ENCODE measurements around the gene PRKCB. TPM values are rescaled to one million over a fixed set of nuclear protein-coding genes. Genes with fewer than 3 reads are reported as not detected.
A peak's percentile ranks its signal among the peaks of the same experiment; 100 is the strongest.
"Not testable (repeated sequence)": the region's sequence is repeated elsewhere in the genome, so short reads cannot be mapped to it uniquely, and the experiment has no call there.

PRKCB gene
- total RNA-seq, 1 experiment from 2014 or later: 7.1 TPM

GRCh38 chr16:24132797-24133155, 297.0 kb downstream of the PRKCB start:
- in situ Hi-C loops (cut with HindIII; ENCODE audit: low pct_unique_long_range_greater_than_20kb, low sequenced_read_pairs): no loop called here
- DNase-seq (ENCODE audit: low read depth, low spot score): no peak

DNA sequence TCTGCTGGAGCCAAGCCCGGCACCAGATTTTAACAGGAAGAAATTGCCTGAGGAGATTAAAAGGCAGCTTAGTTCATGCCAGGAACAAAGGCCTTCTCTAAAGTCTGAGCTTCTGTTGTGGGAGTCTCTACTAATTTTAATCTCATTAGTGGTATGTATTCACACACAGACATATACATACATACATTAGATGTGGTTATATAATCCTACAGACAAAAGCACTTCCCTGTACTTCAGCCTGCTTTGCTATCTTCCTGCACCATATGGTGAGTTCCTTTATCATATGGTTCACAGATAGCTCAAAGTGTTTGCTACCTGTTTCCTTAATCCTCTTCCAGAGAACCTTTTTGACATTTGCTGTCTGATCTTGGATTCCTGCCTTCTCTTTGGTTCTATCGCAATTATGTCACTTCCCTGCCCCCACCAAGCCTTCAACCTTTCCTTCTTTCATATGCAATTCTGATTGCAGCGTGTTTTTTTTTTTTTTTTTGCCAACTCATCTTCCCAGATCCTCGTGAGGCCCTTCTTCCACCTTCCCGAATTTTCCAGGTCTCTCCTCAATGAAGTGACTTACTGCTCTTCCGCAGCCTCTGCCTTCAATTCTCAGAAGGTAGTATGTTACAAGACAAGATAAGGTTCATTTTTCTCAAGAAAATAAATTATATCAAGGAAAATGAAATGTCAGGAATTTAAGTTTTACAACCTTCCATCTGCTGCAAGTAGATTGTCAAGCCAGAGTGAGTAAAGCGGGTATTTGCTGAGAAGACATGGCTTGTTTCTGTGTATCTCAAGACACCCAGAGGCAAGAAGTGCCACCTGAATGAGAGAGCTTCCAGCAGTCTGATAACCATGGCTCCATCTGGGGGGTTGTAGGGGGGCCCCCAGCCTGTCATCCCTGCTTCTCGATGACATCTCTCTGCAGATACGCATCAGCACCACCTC, 300.1 kb downstream of the PRKCB start:
- DNase-seq (ENCODE audit: low read depth, low spot score): no peak
- in situ Hi-C loops (cut with HindIII; ENCODE audit: low pct_unique_long_range_greater_than_20kb, low sequenced_read_pairs): no loop called here

DNA sequence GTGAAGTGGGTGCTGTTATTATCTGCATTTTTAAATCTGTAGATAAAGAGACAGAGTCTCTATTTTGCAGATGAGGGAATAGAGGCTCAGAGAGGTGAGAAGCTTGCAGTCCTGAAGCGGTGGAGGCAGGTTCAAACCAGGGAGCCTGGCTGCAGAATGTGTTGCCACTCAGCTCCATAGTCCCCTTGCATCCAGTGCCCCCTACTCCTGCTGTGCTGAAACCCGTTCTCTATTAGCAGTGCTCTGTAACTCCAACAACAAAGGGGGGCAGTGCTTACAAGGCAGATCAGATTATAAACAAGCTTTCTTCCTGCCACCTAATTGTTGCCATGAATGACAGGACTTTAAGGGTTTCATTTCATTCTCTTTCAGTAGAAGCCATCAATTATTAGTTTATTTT, 302.2 kb downstream of the PRKCB start:
- in situ Hi-C loops (cut with HindIII; ENCODE audit: low pct_unique_long_range_greater_than_20kb, low sequenced_read_pairs): no loop called here
- DNase-seq (ENCODE audit: low read depth, low spot score): no peak

- DNase-seq (ENCODE audit: low read depth, low spot score): no peak
- in situ Hi-C loops (cut with HindIII; ENCODE audit: low pct_unique_long_range_greater_than_20kb, low sequenced_read_pairs): no loop called here
These were observed 302.8 kb downstream of the PRKCB start for GRCh38 chr16:24138575-24138974.

- in situ Hi-C loops (cut with HindIII; ENCODE audit: low pct_unique_long_range_greater_than_20kb, low sequenced_read_pairs): no loop called here
- no peak for DNase-seq (ENCODE audit: low read depth, low spot score)
These were observed 303.5 kb downstream of the PRKCB start for GRCh38 chr16:24139282-24139681.

GRCh38 chr16:24140730-24141129, 304.9 kb downstream of the PRKCB start:
- in situ Hi-C loops (cut with HindIII; ENCODE audit: low pct_unique_long_range_greater_than_20kb, low sequenced_read_pairs): no loop called here
- no peak for DNase-seq (ENCODE audit: low read depth, low spot score)

GRCh38 chr16:24141466-24141865, 305.7 kb downstream of the PRKCB start:
- in situ Hi-C loops (cut with HindIII; ENCODE audit: low pct_unique_long_range_greater_than_20kb, low sequenced_read_pairs): no loop called here

GRCh38 chr16:24141917-24142316, 306.1 kb downstream of the PRKCB start:
- in situ Hi-C loops (cut with HindIII; ENCODE audit: low pct_unique_long_range_greater_than_20kb, low sequenced_read_pairs): no loop called here
- no peak for DNase-seq (ENCODE audit: low read depth, low spot score)

More at GRCh38 chr16:24141466-24141865, 305.7 kb downstream of the PRKCB start:
- no peak for DNase-seq (ENCODE audit: low read depth, low spot score)

- DNase-seq (ENCODE audit: low read depth, low spot score): no peak
- in situ Hi-C loops (cut with HindIII; ENCODE audit: low pct_unique_long_range_greater_than_20kb, low sequenced_read_pairs): no loop called here
These were observed 310.1 kb downstream of the PRKCB start for GRCh38 chr16:24145927-24146326.

GRCh38 chr16:24146518-24146917, 310.7 kb downstream of the PRKCB start:
- no peak for DNase-seq (ENCODE audit: low read depth, low spot score)
- in situ Hi-C loops (cut with HindIII; ENCODE audit: low pct_unique_long_range_greater_than_20kb, low sequenced_read_pairs): no loop called here

DNA sequence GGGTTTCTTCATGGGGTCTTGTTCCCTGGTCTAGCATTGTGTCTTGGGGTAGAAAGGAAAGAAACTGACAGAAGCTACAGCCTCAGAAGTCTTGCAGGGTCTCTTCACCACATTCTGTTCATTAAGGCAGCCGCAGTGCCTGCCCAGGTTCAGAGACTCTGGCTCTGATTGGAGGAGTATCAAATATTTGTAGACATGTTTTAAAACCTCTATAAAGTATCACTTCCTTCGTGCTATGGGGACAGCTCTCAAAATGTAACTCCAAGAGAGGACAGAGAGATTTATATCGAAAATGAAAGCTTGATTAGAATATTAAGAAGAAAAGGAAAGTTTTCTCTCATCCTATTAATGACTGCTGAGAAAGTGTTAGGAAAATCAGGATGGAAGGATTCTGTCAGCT, 313.3 kb downstream of the PRKCB start:
- no peak for DNase-seq (ENCODE audit: low read depth, low spot score)
- in situ Hi-C loops (cut with HindIII; ENCODE audit: low pct_unique_long_range_greater_than_20kb, low sequenced_read_pairs): no loop called here

DNA sequence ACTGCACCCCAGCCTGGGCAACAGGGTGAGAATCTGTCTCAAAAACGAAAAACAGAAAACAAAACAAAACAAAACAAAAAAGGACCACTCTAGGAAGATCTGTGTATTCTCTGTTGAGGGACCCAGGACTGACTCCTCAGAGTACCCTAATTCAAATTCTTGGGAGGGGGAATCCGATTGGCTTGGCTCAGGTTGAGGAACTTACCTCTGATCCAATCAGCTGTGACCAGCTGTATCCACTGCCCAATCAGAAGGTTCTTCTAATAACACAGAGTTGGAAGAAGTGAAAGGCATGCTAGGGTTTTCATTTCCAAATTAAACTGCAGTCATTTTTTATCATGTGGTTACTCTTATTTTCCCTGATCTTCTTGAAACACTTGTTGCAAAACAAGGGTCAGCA, 314.5 kb downstream of the PRKCB start:
- DNase-seq (ENCODE audit: low read depth, low spot score): no peak
- in situ Hi-C loops (cut with HindIII; ENCODE audit: low pct_unique_long_range_greater_than_20kb, low sequenced_read_pairs): no loop called here

DNA sequence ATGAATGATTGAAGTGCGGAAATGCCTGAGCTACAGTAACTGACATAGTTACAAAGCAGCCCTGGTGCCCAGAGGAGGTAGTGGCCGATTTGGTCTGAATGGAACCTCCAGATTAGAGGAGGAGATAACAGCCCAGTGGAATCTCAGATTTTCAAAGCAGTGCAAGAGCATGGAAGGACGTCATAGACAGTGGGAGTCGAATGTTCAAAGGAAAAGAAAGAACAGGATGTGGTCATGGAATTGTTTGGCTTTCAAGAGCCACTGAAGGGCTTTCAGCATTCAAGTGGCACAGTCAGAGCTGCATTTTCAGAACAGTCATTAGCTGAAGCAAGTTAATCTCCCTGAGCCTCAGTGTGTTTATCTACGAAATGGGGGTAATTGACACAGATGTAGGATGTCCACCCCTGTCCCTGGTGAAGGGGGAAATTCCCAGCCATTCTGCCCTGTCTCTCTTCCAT, 315.7 kb downstream of the PRKCB start:
- in situ Hi-C loops (cut with HindIII; ENCODE audit: low pct_unique_long_range_greater_than_20kb, low sequenced_read_pairs): no loop called here
- peak; percentile 29 for DNase-seq (ENCODE audit: low read depth, low spot score)

GRCh38 chr16:24152048-24152447, 316.3 kb downstream of the PRKCB start:
- in situ Hi-C loops (cut with HindIII; ENCODE audit: low pct_unique_long_range_greater_than_20kb, low sequenced_read_pairs); DNase-seq (ENCODE audit: low read depth, low spot score): not testable (repeated sequence)

DNA sequence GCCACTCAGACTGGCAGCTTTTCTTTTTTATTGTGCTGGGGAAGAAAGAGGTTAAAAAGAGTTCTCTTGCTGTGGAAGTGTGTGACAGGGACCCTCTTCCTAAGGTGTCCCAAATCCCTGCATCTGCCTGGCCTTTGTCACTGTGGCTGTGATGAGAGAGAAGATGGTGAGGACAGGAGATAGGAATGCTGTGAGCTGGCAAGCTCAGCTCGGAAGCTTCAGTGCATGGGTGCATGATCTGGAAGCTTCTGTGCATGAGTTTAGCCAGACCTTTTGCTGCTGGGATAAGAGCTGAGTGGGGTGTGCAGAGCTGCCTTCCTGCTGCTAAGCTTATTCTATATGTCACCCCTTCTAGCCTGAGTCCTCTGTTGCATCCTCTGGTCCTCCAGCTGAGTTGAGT, 317.0 kb downstream of the PRKCB start:
- in situ Hi-C loops (cut with HindIII; ENCODE audit: low pct_unique_long_range_greater_than_20kb, low sequenced_read_pairs): no loop called here
- DNase-seq (ENCODE audit: low read depth, low spot score): no peak

DNA sequence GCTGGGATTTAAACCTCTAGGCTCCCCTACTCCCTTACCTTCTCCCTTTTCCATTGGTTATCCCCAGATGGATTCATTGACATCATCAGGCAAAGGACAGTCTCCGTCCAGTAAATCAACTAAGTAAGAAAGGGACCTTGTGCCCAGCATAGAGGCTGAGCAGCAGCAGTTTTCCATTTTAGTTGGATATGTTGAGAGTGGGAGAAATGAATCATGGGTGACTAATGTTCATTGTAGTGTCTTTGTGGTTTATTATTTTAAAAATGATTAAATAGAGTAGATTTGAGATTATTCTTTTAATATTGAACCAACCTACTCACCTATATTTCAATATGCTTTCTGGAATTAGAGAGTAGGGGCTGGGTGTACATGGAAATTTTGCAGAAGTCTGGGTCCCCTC, 321.0 kb downstream of the PRKCB start:
- in situ Hi-C loops (cut with HindIII; ENCODE audit: low pct_unique_long_range_greater_than_20kb, low sequenced_read_pairs): no loop called here
- no peak for DNase-seq (ENCODE audit: low read depth, low spot score)

DNA sequence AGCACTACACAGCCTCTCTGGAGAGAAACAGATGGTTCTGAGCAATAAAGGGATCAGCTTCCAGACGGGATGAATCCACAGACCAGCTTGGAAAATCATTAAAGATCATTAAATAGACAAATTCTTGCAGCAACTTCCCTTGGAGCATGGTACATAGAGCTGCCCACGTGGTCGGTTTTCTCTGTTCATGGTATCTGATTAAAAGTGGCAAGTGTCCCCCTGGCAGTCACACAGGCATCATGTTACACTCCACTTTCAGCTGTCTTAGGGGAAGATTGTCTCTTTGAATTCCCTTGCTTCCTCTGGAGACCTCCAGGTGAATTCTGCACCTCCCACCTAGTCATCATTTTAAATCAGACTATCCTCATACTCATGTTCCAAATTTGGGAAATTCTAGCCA, 328.2 kb downstream of the PRKCB start:
- DNase-seq (ENCODE audit: low read depth, low spot score): no peak
- in situ Hi-C loops (cut with HindIII; ENCODE audit: low pct_unique_long_range_greater_than_20kb, low sequenced_read_pairs): no loop called here

DNA sequence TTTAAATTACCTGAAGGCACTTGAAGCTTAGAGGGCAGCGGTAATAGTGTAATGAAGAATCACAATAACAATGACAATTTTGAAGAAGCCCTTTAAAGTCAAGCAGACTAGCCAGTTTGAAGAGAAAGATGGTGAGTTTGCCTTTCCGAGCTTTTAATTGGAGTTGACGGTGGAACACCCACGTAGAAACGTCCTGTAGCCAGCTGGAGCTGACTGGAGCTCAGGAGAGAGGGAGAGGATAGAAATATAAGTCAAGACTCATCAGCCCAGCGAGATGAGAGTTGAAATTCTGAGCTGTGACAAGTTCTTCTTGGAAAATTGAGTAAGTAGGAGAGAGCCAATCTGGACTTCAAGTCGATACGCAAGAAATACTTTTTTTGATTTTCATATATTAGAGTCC, 328.6 kb downstream of the PRKCB start:
- in situ Hi-C loops (cut with HindIII; ENCODE audit: low pct_unique_long_range_greater_than_20kb, low sequenced_read_pairs): no loop called here
- DNase-seq (ENCODE audit: low read depth, low spot score): no peak

GRCh38 chr16:24165273-24165672, 329.5 kb downstream of the PRKCB start:
- in situ Hi-C loops (cut with HindIII; ENCODE audit: low pct_unique_long_range_greater_than_20kb, low sequenced_read_pairs): no loop called here
- DNase-seq (ENCODE audit: low read depth, low spot score): no peak
